ENCODE results near the gene TMCO4. TPM values are rescaled to one million over a fixed set of nuclear protein-coding genes. Genes with fewer than 3 reads are reported as not detected.

The TMCO4 gene
- total and polyA plus RNA-seq, 12 donors = 6.1 to 12.2 (median 8.0) TPM

DNA sequence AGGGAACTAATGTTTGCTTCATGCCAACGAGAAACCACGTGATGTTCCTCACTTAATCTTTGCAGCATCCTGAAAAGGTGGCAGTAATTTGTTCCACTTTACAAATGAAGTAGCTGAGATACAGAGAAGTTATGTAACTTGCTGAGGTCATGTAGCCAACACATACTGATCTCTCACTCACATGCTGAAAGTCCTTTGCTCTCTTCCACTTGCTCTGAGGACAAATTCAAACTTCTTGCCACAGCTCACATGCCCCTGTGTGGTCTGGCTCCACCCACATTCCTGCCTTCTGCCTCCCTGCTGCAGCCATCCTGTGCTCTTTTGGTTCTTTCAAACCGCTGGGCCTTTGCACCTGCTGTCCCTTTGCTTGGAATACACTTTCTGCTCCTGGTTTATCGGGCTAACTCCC, 55.4 kb downstream of the TMCO4 start:
- H3K27ac ChIP-seq = no peak overlapping the region
- WGBS, 2 donors = 71 to 73% methylated on average over 4 of the region's 4 CpGs
- DNase-seq = no peak
- peaks cover 0 to 81% (median 7%) of the 10 kb centered on the region in 9 donors for H3K36me3 ChIP-seq
- H3K9me3 ChIP-seq = peaks cover 0 to 3% (median 0%) of the 10 kb centered on the region in 11 donors
- intact Hi-C loops (cut with DNase I) = no loop called here
- H3K4me1 ChIP-seq = no peaks in the 10 kb centered on the region
- H3K4me3 ChIP-seq = no peak overlapping the region
- TF ChIP-seq, protein P1, sequence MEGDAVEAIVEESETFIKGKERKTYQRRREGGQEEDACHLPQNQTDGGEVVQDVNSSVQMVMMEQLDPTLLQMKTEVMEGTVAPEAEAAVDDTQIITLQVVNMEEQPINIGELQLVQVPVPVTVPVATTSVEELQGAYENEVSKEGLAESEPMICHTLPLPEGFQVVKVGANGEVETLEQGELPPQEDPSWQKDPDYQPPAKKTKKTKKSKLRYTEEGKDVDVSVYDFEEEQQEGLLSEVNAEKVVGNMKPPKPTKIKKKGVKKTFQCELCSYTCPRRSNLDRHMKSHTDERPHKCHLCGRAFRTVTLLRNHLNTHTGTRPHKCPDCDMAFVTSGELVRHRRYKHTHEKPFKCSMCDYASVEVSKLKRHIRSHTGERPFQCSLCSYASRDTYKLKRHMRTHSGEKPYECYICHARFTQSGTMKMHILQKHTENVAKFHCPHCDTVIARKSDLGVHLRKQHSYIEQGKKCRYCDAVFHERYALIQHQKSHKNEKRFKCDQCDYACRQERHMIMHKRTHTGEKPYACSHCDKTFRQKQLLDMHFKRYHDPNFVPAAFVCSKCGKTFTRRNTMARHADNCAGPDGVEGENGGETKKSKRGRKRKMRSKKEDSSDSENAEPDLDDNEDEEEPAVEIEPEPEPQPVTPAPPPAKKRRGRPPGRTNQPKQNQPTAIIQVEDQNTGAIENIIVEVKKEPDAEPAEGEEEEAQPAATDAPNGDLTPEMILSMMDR (IDR thresholded peaks at IDR 0.05) = no peak
- H3K27me3 ChIP-seq = no peaks in the 10 kb centered on the region
- ATAC-seq = peak in 3 of 8 donors; percentile 24 to 58 (median 57)

DNA sequence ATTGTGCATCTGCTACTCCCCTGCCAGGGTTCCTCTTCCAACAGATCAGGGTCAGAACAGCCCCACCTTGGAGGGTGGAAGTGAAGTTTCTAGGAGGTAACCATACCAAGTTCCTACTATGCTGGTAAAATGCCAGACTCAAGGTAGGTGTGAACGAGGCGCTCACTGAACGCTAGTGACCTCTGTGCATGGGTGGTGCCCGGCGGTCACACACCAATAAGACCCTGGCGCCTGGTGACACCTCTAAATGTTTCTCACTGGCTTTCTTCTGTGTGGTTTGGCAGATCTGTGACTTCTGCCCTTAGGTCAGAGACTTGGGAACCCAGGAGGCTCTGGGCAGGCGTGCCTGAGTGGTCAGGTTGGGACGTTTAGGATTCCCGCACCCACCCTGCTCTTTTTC, 55.9 kb downstream of the TMCO4 start:
- peaks cover 0 to 75% (median 7%) of the 10 kb centered on the region in 9 donors for H3K36me3 ChIP-seq
- no peaks in the 10 kb centered on the region for H3K27me3 ChIP-seq
- no peak for DNase-seq
- TF ChIP-seq, protein P1 (IDR thresholded peaks at IDR 0.05) = no peak
- no peak overlapping the region for H3K27ac ChIP-seq
- intact Hi-C loops (cut with DNase I) = no loop called here
- no peak overlapping the region for H3K4me3 ChIP-seq
- H3K4me1 ChIP-seq = no peaks in the 10 kb centered on the region
- 92 to 95% methylated on average over 9 of the region's 9 CpGs for WGBS, 2 donors
- ATAC-seq = no peak
- H3K9me3 ChIP-seq = peaks cover 0 to 8% (median 0%) of the 10 kb centered on the region in 11 donors

DNA sequence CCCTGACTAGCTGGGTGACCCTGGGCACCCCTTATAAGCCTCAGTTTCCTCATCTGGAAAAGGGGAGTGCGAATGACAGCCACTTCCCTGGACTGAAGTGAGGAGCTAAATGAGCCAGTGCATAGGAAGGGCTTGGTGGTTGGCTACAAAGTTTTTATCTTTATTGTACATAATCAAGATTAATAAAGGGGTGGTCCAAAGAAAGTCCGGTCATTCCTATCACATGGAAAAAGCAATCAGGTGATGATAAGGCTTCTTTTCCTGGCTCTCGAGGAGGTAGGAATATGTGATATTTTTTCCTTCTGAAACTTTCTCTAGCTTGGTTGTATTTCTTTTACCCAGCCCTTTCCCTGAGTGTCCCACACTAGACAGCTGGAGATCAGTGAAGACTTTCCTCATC, 56.5 kb downstream of the TMCO4 start:
- no peak overlapping the region for H3K4me3 ChIP-seq
- no peaks in the 10 kb centered on the region for H3K4me1 ChIP-seq
- H3K27me3 ChIP-seq = no peaks in the 10 kb centered on the region
- ATAC-seq (no peak), DNase-seq (no peak)
- peaks cover 0 to 10% (median 0%) of the 10 kb centered on the region in 11 donors for H3K9me3 ChIP-seq
- intact Hi-C loops (cut with DNase I) = no loop called here
- peaks cover 0 to 72% (median 7%) of the 10 kb centered on the region in 9 donors for H3K36me3 ChIP-seq
- TF ChIP-seq, protein P1 (IDR thresholded peaks at IDR 0.05) = no peak
- no peak overlapping the region for H3K27ac ChIP-seq
- WGBS, 2 donors = 87 to 90% methylated on average over 3 of the region's 3 CpGs

DNA sequence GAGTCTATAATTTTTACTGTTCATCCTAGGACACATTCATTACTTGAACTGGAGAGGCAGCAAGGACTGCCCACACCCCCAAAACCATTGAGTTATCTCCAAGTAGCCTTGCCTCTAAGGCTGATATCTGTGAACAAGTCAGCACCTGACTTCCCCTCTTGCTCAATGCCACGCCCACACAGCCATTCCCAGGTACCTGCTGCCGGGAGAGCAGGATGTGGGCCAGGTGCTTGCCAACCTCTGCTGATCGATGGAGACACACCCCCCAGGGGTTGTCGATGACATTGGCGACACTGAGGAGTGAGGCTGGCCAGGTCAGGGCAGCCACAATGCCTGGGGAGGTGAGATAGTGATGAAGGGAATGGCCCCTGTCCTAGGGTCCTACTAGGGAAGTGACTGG, 60.1 kb downstream of the TMCO4 start:
- intact Hi-C loops (cut with DNase I) = no loop called here
- no peak overlapping the region for H3K27ac ChIP-seq
- DNase-seq = no peak
- H3K4me1 ChIP-seq = peaks cover 0 to 24% (median 15%) of the 10 kb centered on the region in 9 donors
- 88 to 93% methylated on average over 5 of the region's 5 CpGs for WGBS, 2 donors
- peaks cover 0 to 10% (median 0%) of the 10 kb centered on the region in 11 donors for H3K9me3 ChIP-seq
- peaks cover 0 to 40% (median 0%) of the 10 kb centered on the region in 9 donors for H3K36me3 ChIP-seq
- ATAC-seq = no peak
- H3K4me3 ChIP-seq = no peak overlapping the region
- no peaks in the 10 kb centered on the region for H3K27me3 ChIP-seq
- TF ChIP-seq, protein P1 (IDR thresholded peaks at IDR 0.05) = no peak
